Islet precursor cell (in vitro differentiated cells): ENCODE data around the gene PDZD8.

Experiments
- DNase-seq: peaks from one replicate; pipeline ENCODE4 v3.0.0-alpha.2; 2018

The PDZD8 gene

GRCh38 chr10:117375360-117376178, at the start of gene PDZD8:
TSS of gene PDZD8 (minus strand) at chr10:117375440. CDS start at chr10:117375227, 213 bp downstream.
- peak; percentile 94 for DNase-seq

- no peak for DNase-seq
Observed at GRCh38 chr10:117424171-117424570, 48.9 kb upstream of the PDZD8 start.

GRCh38 chr10:117421985-117422384, 46.7 kb upstream of the PDZD8 start:
- DNase-seq, result no peak

GRCh38 chr10:117420768-117421167, 45.5 kb upstream of the PDZD8 start:
- DNase-seq, result no peak

- peak; percentile 37 for DNase-seq
Observed at GRCh38 chr10:117419921-117420320, 44.7 kb upstream of the PDZD8 start.

- peak; percentile 13 for DNase-seq
Observed at GRCh38 chr10:117419159-117419558, 43.9 kb upstream of the PDZD8 start.

- peak; percentile 17 for DNase-seq
Observed at GRCh38 chr10:117418121-117418520, 42.9 kb upstream of the PDZD8 start.

- DNase-seq, result peak; percentile 33
Observed at GRCh38 chr10:117417196-117417595, 42.0 kb upstream of the PDZD8 start.

- no peak for DNase-seq
Observed at GRCh38 chr10:117413928-117414618, 38.8 kb upstream of the PDZD8 start.

- no peak for DNase-seq
Observed at GRCh38 chr10:117412469-117413010, 37.3 kb upstream of the PDZD8 start.

GRCh38 chr10:117411479-117412399, 36.5 kb upstream of the PDZD8 start:
- DNase-seq, result no peak

GRCh38 chr10:117410557-117410956, 35.3 kb upstream of the PDZD8 start:
- DNase-seq, result peak; percentile 11

GRCh38 chr10:117409549-117410305, 34.5 kb upstream of the PDZD8 start:
- DNase-seq, result peak; percentile 45

- peak; percentile 19 for DNase-seq
Observed at GRCh38 chr10:117408436-117409384, 33.5 kb upstream of the PDZD8 start.

GRCh38 chr10:117405730-117406129, 30.5 kb upstream of the PDZD8 start:
- DNase-seq, result no peak

GRCh38 chr10:117400329-117400728, 25.1 kb upstream of the PDZD8 start:
- no peak for DNase-seq

- no peak for DNase-seq
Observed at GRCh38 chr10:117399341-117400196, 24.3 kb upstream of the PDZD8 start.

- DNase-seq, result no peak
Observed at GRCh38 chr10:117398029-117398428, 22.8 kb upstream of the PDZD8 start.

GRCh38 chr10:117391436-117392205, 16.4 kb upstream of the PDZD8 start:
- DNase-seq, result peak; percentile 64
